ENCODE results near the gene STRBP. TPM values are rescaled to one million over a fixed set of nuclear protein-coding genes. Genes with fewer than 3 reads are reported as not detected.

The STRBP gene
- total RNA-seq, 1 experiment from 2014 or later: 40.3 TPM

GRCh38 chr9:123218831-123219230, 49.6 kb downstream of the STRBP start:
- ChIA-PET POLR2A (no interaction called here), CTCF (no interaction called here)
- no peaks in the 10 kb centered on the region for H3K36me3 ChIP-seq (ENCODE audit: control insufficient read depth, insufficient read depth, low read length)
- H3K27ac ChIP-seq (ENCODE audit: low read length): no peak overlapping the region
- no peaks in the 10 kb centered on the region for H3K4me1 ChIP-seq (ENCODE audit: control insufficient read depth, insufficient read depth, low read length)
- H3K27me3 ChIP-seq (ENCODE audit: control insufficient read depth, insufficient read depth, low read length): no peaks in the 10 kb centered on the region
- no peak for ATAC-seq
- H3K9me3 ChIP-seq (ENCODE audit: control insufficient read depth, insufficient read depth, low read depth, low read length): no peaks in the 10 kb centered on the region
- no TSS peak for BruUV-seq (replicated peaks)
- intact Hi-C loops (cut with micrococcal nuclease; ENCODE audit: unreplicated experiment) (no loop called here), in situ Hi-C loops (cut with HindIII; ENCODE audit: low pct_unique_long_range_greater_than_20kb, low sequenced_read_pairs) (no loop called here)
- H3K4me3 ChIP-seq (ENCODE audit: low read depth in 2 of 2, low read length in 2 of 2): no peak overlapping the region
- TF ChIP-seq REST (IDR thresholded peaks at IDR 0.05; ENCODE audit: insufficient read depth in 1 of 2, low read depth in 2 of 2, low read length in 1 of 2) (no peak), TCF7L2 (IDR thresholded peaks at IDR 0.05; ENCODE audit: low read depth, low read length) (no peak), POLR2AphosphoS5 (IDR thresholded peaks at IDR 0.05; ENCODE audit: low read depth, low read length) (no peak), CTCF (IDR thresholded peaks at IDR 0.05) (no peak), SIN3A (IDR thresholded peaks at IDR 0.05; ENCODE audit: borderline replicate concordance, insufficient read depth, low read depth, low read length) (no peak)
- no peak for DNase-seq (ENCODE audit: low read depth, low spot score)

- ChIA-PET CTCF (no interaction called here), POLR2A (no interaction called here)
- no peaks in the 10 kb centered on the region for H3K36me3 ChIP-seq (ENCODE audit: control insufficient read depth, insufficient read depth, low read length)
- TF ChIP-seq POLR2AphosphoS5 (IDR thresholded peaks at IDR 0.05; ENCODE audit: low read depth, low read length) (no peak), SIN3A (IDR thresholded peaks at IDR 0.05; ENCODE audit: borderline replicate concordance, insufficient read depth, low read depth, low read length) (no peak), TCF7L2 (IDR thresholded peaks at IDR 0.05; ENCODE audit: low read depth, low read length) (no peak), CTCF (IDR thresholded peaks at IDR 0.05) (no peak)
- DNase-seq (ENCODE audit: low read depth, low spot score): no peak
- no peaks in the 10 kb centered on the region for H3K27me3 ChIP-seq (ENCODE audit: control insufficient read depth, insufficient read depth, low read length)
- H3K27ac ChIP-seq (ENCODE audit: low read length): no peak overlapping the region
- no TSS peak for BruUV-seq (replicated peaks)
- H3K4me3 ChIP-seq (ENCODE audit: low read depth in 2 of 2, low read length in 2 of 2): no peak overlapping the region
- no peaks in the 10 kb centered on the region for H3K4me1 ChIP-seq (ENCODE audit: control insufficient read depth, insufficient read depth, low read length)
- in situ Hi-C loops (cut with HindIII; ENCODE audit: low pct_unique_long_range_greater_than_20kb, low sequenced_read_pairs) (no loop called here), intact Hi-C loops (cut with micrococcal nuclease; ENCODE audit: unreplicated experiment) (no loop called here)
- H3K9me3 ChIP-seq (ENCODE audit: control insufficient read depth, insufficient read depth, low read depth, low read length): no peaks in the 10 kb centered on the region
- no peak for ATAC-seq
Observed at GRCh38 chr9:123217128-123217654, 51.2 kb downstream of the STRBP start.

Data from Panc1 (cell line).